Fibroblast of gingiva (primary cell): Measurements from ENCODE around the gene GPR158.
"Not testable (repeated sequence)": the region's sequence is repeated elsewhere in the genome, so short reads cannot be mapped to it uniquely, and the experiment has no call there.

Source experiments
- DNase-seq: peaks from one replicate; pipeline ENCODE4 v3.0.0-alpha.2; 2011; ENCODE audit warnings: low read depth

GPR158 gene

GRCh38 chr10:25304606-25305005 lies 129.8 kb downstream of the GPR158 start:
- no peak for DNase-seq

GRCh38 chr10:25306386-25306785 lies 131.6 kb downstream of the GPR158 start:
- no peak for DNase-seq

- DNase-seq = no peak
Observed at GRCh38 chr10:25308278-25308677, 133.5 kb downstream of the GPR158 start.

GRCh38 chr10:25317596-25318211 lies 142.9 kb downstream of the GPR158 start:
- not testable (repeated sequence) for DNase-seq

GRCh38 chr10:25327273-25327672 lies 152.5 kb downstream of the GPR158 start:
- no peak for DNase-seq

- DNase-seq = no peak
Observed at GRCh38 chr10:25328361-25328760, 153.6 kb downstream of the GPR158 start.

GRCh38 chr10:25329587-25329986 lies 154.8 kb downstream of the GPR158 start:
- DNase-seq = not testable (repeated sequence)

GRCh38 chr10:25334445-25334844 lies 159.6 kb downstream of the GPR158 start:
- no peak for DNase-seq

- DNase-seq = no peak
Observed at GRCh38 chr10:25336330-25336729, 161.5 kb downstream of the GPR158 start.

GRCh38 chr10:25338271-25338670 lies 163.5 kb downstream of the GPR158 start:
- DNase-seq = no peak

GRCh38 chr10:25339966-25340365 lies 165.2 kb downstream of the GPR158 start:
- DNase-seq = no peak

- DNase-seq = no peak
Observed at GRCh38 chr10:25349520-25349919, 174.7 kb downstream of the GPR158 start.

GRCh38 chr10:25356609-25357008 lies 181.8 kb downstream of the GPR158 start:
- DNase-seq = no peak

- DNase-seq = no peak
Observed at GRCh38 chr10:25357269-25357668, 182.5 kb downstream of the GPR158 start.

GRCh38 chr10:25382029-25382810 lies 207.4 kb downstream of the GPR158 start:
- DNase-seq = no peak

- not testable (repeated sequence) for DNase-seq
Observed at GRCh38 chr10:25382901-25383300, 208.1 kb downstream of the GPR158 start.

GRCh38 chr10:25383686-25384085 lies 208.9 kb downstream of the GPR158 start:
- DNase-seq = no peak

- no peak for DNase-seq
Observed at GRCh38 chr10:25384618-25385017, 209.8 kb downstream of the GPR158 start.

- no peak for DNase-seq
Observed at GRCh38 chr10:25388188-25388861, 213.5 kb downstream of the GPR158 start.

- DNase-seq = no peak
Observed at GRCh38 chr10:25388862-25389206, 214.0 kb downstream of the GPR158 start.

- no peak for DNase-seq
Observed at GRCh38 chr10:25390733-25391132, 215.9 kb downstream of the GPR158 start.

- DNase-seq = no peak
Observed at GRCh38 chr10:25392132-25392531, 217.3 kb downstream of the GPR158 start.

GRCh38 chr10:25393621-25394020 lies 218.8 kb downstream of the GPR158 start:
- peak; percentile 1 for DNase-seq
